Astrocyte of the cerebellum (primary cell): ENCODE data around the gene DVL2.
A peak's percentile ranks its signal among the peaks of the same experiment; 100 is the strongest.

ENCODE experiments used
- DNase-seq: peaks from one replicate; pipeline ENCODE4 v3.0.0-alpha.2; 2011; ENCODE audit warnings: low read depth
- H3K4me3 ChIP-seq: 2 replicates; pipeline ENCODE4 v1.5.1; 2011; ENCODE audit warnings: mild to moderate bottlenecking, low read depth, low read length, moderate library complexity
- in situ Hi-C: cut with HindIII; loops from 2 replicates; pipeline ENCODE4 v1.10.0; 2017; ENCODE audit warnings: low sequenced_read_pairs
- TF ChIP-seq, protein P1 (sequence below): IDR thresholded peaks from 2 replicates; pipeline ENCODE4 v1.5.1; 2012; ENCODE audit warnings: low read length, low read depth, moderate library complexity, mild to moderate bottlenecking; ENCODE audit errors: missing control alignments

Gene DVL2

DNA sequence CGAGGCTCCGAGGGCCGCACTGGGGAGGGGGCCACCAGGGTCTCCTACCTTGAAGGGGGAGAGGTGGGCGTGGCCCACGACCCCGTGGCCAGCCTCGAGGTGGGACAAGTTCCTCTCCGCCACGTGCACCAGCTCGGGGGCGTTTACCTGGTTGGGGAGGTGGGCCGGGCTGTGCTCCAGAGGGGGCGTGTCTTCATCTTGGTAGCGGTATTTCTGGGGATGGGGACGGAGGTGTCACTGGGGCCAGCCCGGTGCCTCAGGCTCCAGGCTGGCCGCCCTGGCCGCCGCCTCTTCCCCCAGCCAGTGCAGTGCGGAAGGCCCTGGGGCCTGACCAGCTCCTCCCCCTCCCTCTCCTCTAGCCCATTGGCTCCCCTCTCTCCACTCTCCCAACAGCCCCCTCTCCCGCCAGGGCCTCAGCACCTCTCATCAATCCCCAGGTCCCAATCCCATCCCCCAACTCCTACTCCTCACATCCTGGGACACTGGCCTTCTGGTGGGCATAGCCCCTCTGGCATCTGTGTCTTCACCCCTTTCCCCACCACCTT, 26.2 kb downstream of the DVL2 start:
- in situ Hi-C loops: no loop called here
- DNase-seq: no peak
- TF ChIP-seq, protein P1, sequence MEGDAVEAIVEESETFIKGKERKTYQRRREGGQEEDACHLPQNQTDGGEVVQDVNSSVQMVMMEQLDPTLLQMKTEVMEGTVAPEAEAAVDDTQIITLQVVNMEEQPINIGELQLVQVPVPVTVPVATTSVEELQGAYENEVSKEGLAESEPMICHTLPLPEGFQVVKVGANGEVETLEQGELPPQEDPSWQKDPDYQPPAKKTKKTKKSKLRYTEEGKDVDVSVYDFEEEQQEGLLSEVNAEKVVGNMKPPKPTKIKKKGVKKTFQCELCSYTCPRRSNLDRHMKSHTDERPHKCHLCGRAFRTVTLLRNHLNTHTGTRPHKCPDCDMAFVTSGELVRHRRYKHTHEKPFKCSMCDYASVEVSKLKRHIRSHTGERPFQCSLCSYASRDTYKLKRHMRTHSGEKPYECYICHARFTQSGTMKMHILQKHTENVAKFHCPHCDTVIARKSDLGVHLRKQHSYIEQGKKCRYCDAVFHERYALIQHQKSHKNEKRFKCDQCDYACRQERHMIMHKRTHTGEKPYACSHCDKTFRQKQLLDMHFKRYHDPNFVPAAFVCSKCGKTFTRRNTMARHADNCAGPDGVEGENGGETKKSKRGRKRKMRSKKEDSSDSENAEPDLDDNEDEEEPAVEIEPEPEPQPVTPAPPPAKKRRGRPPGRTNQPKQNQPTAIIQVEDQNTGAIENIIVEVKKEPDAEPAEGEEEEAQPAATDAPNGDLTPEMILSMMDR: no peak
- H3K4me3 ChIP-seq: no peak overlapping the region

DNA sequence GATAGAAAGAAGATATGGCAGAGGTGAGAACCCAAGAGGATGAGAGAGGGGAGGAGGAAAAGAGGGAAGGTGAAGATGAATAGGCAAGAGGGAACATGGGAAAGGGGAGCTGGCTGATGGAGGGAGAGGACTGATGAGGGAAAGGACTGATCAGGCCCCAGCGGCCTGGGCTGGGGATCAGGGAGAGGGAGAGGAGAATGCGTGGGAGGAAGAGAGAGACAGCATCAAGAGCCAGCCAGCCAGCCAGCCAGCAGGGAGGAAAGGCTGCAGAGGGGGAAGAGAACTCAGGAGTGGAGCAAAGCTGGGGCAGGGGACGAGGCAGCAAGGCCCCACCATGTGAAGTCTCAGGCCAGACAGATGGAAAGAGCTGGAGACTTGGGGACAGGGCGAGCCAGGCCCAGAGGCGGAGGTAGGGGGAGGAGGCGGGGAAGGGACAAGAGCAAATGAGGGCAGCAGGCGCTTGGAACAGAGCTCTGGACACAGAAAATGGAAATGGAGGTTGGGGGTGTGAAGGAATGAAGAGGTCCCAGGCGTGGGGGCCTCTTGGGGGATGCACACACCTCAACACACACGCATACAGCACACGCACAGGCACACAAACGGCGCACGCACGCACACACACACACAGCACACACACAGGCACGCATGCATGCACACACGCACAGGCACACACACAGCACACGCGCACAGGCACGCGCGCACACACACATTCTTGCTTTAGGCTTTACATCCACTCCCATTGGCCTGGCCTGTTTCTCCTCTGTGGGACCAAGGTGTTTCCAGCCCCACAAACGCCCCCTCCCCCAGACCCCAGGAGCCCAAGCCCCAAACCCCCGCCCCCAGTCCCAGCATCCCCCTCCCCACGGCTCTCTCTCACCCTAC, 27.0 kb downstream of the DVL2 start:
- TF ChIP-seq, protein P1: no peak
- in situ Hi-C loops: no loop called here
- H3K4me3 ChIP-seq: no peak overlapping the region
- DNase-seq: no peak

DNA sequence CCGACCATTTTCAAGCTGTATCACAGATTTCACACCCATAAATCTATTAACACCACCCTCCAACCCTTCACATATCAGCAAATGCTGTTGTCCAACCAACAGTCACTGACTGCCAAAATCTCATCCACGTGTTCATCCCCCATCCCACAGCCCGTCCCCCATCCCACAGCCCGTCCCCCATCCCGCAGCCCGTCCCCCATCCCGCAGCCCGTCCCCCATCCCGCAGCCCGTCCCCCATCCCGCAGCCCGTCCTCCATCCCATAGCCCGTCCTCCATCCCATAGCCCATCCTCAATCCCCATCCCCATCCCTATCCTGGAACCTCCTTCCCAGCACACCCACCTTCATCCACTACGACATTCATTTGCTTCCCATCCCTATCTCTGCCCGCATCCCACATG, 28.8 kb downstream of the DVL2 start:
- TF ChIP-seq, protein P1: no peak

DNA sequence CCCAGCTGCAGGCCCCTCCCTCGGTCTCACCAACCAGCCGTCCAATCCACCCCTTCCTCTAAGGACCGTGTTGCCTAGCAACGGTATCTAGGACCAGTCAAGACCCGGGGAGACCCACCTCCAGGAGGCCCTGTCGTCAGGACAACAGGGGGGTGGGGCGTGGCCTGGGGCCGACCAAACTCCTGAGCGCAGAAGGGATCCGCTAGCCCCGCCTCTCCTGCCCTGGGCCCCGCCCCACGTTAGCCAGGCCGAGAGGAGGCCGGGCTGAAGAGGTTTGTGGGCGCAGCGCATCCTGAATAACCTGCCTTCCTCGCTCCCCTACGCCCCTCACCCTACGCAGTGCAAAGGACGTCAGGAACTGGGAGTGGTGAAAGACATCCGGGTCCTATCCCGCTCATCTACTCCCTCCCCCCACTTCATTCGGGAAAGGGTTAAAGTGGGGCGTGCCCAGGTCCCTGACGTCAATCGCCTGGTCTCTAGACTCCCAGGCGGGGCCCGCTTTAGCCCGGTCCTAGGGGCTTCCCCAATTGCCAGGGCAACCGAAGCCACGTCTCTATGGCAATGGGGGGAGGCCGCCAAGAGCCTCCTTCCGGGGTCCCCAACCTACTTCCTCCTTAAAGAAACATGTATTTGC, 29.4 kb downstream of the DVL2 start:
- peak overlapping the region; percentile 48 for H3K4me3 ChIP-seq
- in situ Hi-C loops: no loop called here

More for the DNA sequence above, 28.8 kb downstream of the DVL2 start:
- no peak for DNase-seq
- peak overlapping the region; percentile 48 for H3K4me3 ChIP-seq
- in situ Hi-C loops: no loop called here

DNA sequence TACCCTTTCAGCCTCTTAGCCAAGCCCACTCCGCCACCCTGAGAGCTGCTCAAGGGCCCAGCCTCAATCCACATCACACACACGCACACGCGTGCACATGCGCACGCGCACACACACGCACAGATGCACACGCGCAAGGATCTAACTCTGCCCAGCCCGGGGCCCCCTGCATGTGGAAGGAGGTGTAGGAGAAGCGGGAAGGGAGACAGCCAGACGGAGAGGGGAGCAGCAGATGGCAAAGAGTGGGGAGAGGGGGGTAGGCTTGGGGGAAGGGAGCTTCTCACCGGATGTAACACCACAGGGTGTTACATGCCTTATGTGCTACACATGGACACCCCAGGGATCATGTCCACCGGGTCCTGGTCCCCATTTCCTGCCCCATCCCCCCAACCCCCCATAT, 30.0 kb downstream of the DVL2 start:
- DNase-seq: no peak
- in situ Hi-C loops: no loop called here
- TF ChIP-seq, protein P1: no peak
- H3K4me3 ChIP-seq: peak overlapping the region; percentile 48

More for the DNA sequence above, 29.4 kb downstream of the DVL2 start:
- TF ChIP-seq, protein P1: no peak
- DNase-seq: peak; percentile 67

DNA sequence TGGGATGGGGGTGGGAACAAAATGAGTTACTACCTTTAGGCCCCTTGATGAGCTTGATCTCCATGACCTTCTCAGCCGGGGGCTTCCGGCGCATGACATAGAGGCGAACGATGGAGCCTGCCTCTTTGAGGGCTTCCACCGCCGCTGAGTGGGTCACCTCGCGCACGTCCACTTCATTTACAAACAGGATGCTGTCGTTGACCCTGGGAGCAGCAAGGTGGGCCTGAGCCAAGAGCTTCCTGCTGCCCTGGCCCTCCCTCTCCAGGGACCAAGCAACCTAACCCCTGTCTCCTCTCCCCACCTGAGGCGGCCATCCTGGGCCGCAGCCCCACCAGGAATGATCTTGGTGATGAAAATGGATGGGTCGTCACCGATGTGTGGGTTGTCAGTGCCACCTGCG, 30.9 kb downstream of the DVL2 start:
- in situ Hi-C loops: no loop called here
- no peak for DNase-seq
- TF ChIP-seq, protein P1: no peak
- H3K4me3 ChIP-seq: no peak overlapping the region
